Epithelial cell of proximal tubule (primary cell): ENCODE results near the gene ABCG2. TPM values are rescaled to one million over a fixed set of nuclear protein-coding genes. Genes with fewer than 3 reads are reported as not detected.
A peak's percentile ranks its signal among the peaks of the same experiment; 100 is the strongest.

Experiments
- DNase-seq: peaks from one replicate; pipeline ENCODE4 v3.0.0-alpha.2; 2011; ENCODE audit warnings: low read depth
- H3K4me3 ChIP-seq: 2 replicates; pipeline ENCODE4 v1.5.1; 2011; ENCODE audit warnings: low read depth, mild to moderate bottlenecking, low read length
- CTCF ChIP-seq: conservative IDR thresholded peaks from 2 replicates; pipeline ENCODE4 v1.5.1; 2012; ENCODE audit warnings: low read depth, mild to moderate bottlenecking, low read length
- total RNA-seq: library from RNA; depleted of rRNA; stranded (reverse); fragments of >200 nt; gene quantifications from 2 replicates; pipeline ENCODE4 v1.2.3, GENCODE V29; 2015

The ABCG2 gene
- total RNA-seq, 1 donor from 2014 or later: 0.29 TPM

GRCh38 chr4:88188738-88189417 is 30.4 kb upstream of the ABCG2 start:
- H3K4me3 ChIP-seq: no peak overlapping the region
- TF ChIP-seq CTCF: no peak
- DNase-seq: no peak

GRCh38 chr4:88187766-88188165 is 29.3 kb upstream of the ABCG2 start:
- DNase-seq: no peak
- TF ChIP-seq CTCF: no peak

GRCh38 chr4:88185906-88186305 is 27.5 kb upstream of the ABCG2 start:
- TF ChIP-seq CTCF: no peak
- no peak for DNase-seq

More at GRCh38 chr4:88187766-88188165, 29.3 kb upstream of the ABCG2 start:
- H3K4me3 ChIP-seq: no peak overlapping the region

GRCh38 chr4:88179261-88179660 is 20.8 kb upstream of the ABCG2 start:
- TF ChIP-seq CTCF: no peak
- no peak overlapping the region for H3K4me3 ChIP-seq
- no peak for DNase-seq

More at GRCh38 chr4:88185906-88186305, 27.5 kb upstream of the ABCG2 start:
- H3K4me3 ChIP-seq: no peak overlapping the region

- no peak for DNase-seq
- H3K4me3 ChIP-seq: no peak overlapping the region
- no peak for TF ChIP-seq CTCF
Measured at GRCh38 chr4:88178626-88179231, 20.3 kb upstream of the ABCG2 start.

- no peak overlapping the region for H3K4me3 ChIP-seq
- no peak for TF ChIP-seq CTCF
- DNase-seq: peak; percentile 89
Measured at GRCh38 chr4:88177983-88178625, 19.7 kb upstream of the ABCG2 start.
